ENCODE data around the gene VPS18.

Gene VPS18

DNA sequence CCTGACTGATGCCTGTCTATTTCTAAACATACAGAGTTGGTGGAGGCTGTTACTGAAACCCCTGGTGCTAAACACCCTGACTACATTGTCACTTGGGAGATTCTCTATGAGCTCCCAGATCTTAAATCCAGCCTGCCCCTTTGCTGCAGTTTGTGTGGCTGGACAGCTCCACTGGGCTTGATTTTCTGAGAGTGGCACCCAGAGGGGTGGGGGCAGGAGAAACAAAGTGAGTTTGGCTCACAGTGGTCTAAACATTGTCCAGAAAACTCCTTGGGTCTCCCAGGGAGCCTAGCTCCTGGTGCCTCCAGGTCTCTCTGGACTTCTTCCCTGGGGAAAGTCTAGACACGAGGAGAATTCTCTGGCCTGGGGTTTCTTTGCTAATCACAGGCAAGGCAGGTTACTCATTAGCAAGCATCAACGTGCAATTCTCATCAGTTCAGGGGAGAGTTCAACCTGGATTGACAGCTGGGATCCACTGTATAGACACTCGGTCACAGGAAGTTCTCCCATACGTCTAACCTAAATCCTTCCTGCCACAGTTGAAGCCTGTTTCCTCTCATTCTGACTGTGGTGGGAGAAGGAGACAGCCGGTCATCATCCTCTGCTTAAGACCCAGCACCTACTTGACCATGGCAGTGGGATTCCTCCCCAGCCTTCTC, 27.8 kb downstream of the VPS18 start:
- no peak for DNase-seq

DNA sequence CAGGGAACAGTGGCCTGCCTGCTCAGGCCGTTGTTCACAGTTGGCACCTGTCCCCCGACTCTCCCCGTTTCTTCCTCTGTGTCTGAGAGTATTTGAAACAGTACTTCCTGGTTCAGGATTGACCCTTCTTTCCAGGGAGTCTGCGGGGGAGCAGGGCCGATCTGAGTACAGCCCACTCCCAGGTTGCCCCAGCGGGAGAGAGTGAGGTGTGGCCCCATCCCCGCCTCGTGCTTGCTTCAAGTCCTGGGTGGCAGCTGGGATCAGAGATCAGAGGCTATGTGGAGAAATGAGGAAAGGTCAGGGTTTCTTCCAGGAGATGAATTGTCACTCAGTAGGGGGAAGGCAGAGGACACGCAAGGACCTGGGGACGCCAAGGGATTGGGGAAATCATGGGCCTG, 28.4 kb downstream of the VPS18 start:
- DNase-seq = no peak

GRCh38 chr15:40923551-40923950, 29.3 kb downstream of the VPS18 start:
- DNase-seq = no peak

- no peak for DNase-seq
Observed at GRCh38 chr15:40925495-40925862, 31.2 kb downstream of the VPS18 start.

GRCh38 chr15:40925863-40926658, 31.8 kb downstream of the VPS18 start:
- no peak for DNase-seq

- no peak for DNase-seq
Observed at GRCh38 chr15:40926659-40927494, 32.6 kb downstream of the VPS18 start.

DNA sequence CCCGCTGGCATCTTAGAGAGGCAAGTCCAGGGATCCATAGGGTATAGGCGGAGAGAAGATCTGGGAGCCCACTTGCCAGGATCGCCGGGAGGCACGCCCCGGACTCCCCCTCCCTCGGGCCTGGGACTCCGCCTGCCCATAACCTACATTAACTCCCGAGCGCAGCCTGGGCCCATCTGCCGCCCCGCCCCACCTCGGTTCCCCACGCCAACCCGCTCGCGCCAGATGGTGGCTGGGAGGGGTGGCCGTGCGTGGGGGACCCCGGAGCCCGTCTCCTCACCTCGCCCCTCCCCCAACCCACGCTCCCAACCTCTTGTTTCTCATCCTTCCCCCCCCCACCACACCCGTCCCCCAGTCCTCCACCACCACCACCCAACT, 33.2 kb downstream of the VPS18 start:
- no peak for DNase-seq

GRCh38 chr15:40927873-40928806, 33.9 kb downstream of the VPS18 start:
- DNase-seq = no peak

DNA sequence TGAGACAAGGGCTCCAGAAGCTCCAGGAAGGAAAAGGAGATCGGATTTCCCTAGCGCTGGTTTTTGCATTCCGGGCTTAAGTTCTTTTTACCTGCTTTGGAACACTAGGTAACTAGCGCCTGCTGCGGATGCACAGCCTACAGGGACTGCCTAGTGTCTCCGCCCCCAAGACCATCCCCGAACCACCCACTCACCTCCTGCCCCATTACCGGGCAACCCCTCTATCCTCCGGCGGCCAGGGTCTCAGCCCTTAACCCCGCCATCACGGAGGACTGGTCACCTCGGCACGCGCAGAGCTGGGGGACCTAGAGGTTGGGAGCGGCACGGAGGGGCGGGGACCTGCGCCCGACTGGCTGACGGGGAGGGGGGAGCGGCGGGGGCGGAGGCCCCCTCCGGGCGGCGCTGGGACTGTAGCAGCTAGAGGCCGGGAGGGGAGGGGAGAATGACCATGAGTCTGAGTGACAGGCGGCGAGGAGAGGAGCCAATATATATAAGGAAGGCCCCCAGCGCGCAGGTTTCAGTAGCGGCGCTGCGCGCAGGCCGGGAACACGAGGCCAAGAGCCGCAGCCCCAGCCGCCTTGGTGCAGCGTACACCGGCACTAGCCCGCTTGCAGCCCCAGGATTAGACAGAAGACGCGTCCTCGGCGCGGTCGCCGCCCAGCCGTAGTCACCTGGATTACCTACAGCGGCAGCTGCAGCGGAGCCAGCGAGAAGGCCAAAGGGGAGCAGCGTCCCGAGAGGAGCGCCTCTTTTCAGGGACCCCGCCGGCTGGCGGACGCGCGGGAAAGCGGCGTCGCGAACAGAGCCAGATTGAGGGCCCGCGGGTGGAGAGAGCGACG, 34.8 kb downstream of the VPS18 start, which contains the start of gene DLL4:
Gene DLL4 (plus strand): TSS at position 520 of the 839 bp plus-strand sequence. CDS start 329 bp downstream, outside the sequence.
- DNase-seq = no peak

- DNase-seq = peak in 1 of 2 donors; percentile 50
Observed at GRCh38 chr15:40929660-40930429, 35.6 kb downstream of the VPS18 start.

DNA sequence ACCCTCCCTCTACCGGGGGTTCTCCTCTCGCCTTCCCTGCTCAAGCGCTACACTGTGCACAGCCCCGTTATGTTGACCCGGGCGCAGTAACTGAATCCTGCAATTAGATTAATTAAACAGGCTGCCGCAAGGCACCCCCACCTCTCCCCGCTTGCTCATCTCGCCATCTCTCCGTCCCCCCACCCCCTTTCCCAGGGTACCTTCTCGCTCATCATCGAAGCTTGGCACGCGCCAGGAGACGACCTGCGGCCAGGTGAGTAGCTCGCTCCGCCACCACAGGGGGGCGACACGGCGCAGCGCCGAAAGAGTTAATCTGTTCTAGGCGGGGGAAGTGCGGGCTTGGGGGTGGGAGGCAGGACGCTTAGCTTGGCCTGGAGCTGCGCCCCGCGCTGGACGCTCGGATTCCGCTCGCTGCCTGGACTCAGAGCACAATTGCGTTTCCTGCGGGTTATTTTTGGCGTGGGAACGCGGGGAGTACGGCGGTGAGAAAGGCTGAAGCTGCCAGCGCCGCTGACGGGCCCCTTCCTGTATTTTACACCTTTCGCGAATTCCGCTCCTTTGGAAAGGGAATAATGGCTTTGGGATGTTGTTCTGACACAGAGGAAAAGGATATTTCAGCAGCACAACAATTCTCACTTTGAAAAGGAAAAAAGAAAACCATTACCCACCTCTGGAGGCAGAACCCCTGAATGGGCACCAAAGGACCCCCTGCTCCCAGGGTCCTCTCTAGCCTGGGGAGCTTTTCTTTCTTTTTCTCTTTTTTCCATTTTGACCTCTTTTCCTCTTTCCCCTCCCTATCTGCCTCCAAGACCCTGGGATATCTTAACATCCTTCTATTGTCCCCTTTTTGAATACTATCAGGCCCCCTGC, 36.4 kb downstream of the VPS18 start:
- no peak for DNase-seq

DNA sequence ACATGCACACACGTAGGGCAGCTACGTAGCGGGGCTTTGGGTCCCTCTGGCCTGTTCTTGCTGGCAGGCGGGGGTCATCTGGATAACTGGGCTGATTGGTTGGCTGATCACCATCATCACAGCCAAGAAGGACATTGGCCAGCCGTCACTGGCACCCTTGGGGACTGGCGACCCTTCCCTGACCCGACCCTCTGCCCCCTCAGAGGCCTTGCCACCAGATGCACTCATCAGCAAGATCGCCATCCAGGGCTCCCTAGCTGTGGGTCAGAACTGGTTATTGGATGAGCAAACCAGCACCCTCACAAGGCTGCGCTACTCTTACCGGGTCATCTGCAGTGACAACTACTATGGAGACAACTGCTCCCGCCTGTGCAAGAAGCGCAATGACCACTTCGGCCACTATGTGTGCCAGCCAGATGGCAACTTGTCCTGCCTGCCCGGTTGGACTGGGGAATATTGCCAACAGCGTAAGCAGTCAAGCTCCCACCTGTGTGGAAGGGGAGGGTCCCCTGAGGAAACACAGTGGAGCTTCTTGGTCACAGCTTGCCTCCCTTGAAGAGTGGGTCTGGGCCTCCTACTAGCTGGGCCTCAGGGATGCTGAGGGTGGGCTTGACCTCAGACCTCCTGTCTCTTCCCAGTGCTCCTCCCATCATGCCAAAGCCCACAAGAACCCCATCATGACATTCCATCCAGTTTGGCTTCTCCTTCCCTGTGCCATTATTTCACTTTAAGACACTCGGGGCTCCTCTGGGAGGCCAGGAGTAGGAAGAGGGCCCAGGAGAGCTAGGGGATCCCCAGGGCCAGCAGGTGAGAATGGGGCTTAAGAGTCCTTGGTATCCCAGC, 37.3 kb downstream of the VPS18 start:
- no peak for DNase-seq

GRCh38 chr15:40932156-40932555, 37.9 kb downstream of the VPS18 start:
- DNase-seq = no peak

DNA sequence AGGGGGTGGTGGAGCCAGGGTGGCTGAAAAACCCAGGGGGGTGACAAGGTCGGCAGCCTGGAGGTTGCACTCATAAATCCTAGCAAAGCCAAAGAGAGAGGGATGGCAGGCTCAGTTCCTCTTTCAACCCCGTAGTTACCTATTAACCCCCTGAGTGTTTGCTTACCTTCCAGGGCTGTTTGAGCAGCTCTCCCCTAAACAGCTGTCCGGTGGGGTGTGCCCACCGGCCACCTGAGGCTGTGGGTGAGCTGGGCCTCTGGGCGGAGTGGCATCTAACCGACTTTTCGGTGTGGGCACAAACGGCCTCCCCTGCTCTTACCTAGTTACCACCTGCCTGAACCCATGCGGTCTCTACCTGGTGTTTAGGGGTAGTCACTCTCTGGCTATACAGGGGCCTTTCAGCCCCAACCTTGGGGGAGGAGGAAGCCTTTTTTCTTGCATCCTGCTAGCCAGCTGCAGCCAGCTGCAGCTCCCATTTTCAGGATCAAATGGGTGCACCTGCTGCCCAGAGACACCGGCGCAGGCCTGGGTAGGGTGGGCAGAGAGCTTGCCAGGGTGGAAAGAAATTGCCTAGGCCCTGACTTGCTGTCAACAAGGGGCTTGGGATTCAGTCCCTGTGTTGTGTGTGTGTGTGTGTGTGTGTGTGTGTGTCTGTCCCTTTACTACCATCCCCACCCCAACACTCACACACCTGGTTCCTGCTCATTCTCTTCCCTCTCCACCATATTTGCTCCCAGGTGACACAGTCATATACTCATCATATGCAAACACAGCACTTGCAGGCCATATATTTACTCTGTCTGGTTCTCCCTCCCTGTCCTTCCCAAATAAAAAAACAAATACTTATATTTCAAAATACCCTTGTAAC, 38.6 kb downstream of the VPS18 start:
- DNase-seq = no peak

DNA sequence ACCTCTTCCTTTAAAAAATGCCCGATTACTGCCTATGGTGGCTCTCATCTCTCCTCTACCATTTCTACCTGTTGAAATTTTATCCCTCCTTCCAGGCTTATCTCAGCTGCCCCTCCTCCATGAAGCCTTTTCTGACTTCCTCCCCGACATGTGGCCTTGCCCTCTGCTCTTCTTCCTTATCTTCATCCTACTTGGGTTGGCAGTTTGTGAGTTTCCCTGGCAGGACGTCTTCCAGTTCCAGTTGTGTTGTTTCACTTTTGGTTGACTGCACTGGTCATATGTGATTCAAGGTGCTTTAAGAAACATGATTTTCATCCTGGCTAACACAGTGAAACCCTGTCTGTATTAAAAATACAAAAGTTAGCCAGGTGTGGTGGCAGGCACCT, 39.3 kb downstream of the VPS18 start:
- peak in 1 of 2 donors; percentile 34 for DNase-seq

GRCh38 chr15:40934457-40934856, 40.2 kb downstream of the VPS18 start:
- no peak for DNase-seq

DNA sequence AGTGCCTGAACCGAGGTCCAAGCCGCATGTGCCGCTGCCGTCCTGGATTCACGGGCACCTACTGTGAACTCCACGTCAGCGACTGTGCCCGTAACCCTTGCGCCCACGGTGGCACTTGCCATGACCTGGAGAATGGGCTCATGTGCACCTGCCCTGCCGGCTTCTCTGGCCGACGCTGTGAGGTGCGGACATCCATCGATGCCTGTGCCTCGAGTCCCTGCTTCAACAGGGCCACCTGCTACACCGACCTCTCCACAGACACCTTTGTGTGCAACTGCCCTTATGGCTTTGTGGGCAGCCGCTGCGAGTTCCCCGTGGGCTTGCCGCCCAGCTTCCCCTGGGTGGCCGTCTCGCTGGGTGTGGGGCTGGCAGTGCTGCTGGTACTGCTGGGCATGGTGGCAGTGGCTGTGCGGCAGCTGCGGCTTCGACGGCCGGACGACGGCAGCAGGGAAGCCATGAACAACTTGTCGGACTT, 42.0 kb downstream of the VPS18 start:
- DNase-seq = no peak

Measured in inflammatory macrophage treated with lipopolysaccharide for 1 hour (primary cell).